Endometrium (tissue), 2 donors: ENCODE measurements around the gene TM9SF2.

ENCODE experiments used
- FAIRE-seq: peaks from 2 replicates; lab custom pipeline; 2012; peaks lifted over from hg19 to GRCh38; lab: Jason Lieb, UNC
- donor health status: control.
- donor health status: control.

Gene TM9SF2

DNA sequence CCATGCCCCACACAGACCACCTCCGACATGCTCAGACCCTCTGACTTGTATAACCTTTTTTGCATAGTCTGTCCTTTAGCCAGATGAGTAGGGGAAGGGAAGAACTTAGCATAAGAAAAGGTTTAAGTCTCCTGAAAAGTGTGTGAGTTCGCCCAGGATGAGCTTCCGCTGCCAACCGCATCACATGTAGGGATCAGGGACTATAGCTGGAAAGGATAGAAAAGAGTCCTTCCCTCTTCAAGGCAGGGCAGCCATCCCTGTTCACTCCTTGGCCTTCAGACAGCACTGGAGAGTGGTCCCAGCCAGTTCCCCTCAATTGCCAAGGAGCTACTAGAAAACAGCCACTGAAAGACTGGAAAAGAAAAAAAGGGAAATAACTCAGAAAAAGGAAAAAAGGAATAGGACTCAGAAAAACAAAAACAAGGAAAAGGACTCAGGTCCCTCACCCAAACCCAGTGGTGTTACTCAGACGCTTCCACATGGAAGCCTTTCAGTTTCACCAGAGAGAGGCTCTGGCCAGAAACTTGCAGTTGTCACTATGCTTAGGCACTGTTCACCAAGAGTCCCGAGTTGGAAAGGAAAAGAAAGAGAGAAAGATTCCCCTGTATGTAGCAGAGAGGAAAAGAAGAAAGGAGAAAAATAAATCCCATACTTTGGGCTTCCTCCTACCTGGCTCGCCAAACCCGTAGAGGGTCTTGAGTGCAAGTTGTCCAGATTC, 5.6 kb upstream of the TM9SF2 start:
- no peak for FAIRE-seq

DNA sequence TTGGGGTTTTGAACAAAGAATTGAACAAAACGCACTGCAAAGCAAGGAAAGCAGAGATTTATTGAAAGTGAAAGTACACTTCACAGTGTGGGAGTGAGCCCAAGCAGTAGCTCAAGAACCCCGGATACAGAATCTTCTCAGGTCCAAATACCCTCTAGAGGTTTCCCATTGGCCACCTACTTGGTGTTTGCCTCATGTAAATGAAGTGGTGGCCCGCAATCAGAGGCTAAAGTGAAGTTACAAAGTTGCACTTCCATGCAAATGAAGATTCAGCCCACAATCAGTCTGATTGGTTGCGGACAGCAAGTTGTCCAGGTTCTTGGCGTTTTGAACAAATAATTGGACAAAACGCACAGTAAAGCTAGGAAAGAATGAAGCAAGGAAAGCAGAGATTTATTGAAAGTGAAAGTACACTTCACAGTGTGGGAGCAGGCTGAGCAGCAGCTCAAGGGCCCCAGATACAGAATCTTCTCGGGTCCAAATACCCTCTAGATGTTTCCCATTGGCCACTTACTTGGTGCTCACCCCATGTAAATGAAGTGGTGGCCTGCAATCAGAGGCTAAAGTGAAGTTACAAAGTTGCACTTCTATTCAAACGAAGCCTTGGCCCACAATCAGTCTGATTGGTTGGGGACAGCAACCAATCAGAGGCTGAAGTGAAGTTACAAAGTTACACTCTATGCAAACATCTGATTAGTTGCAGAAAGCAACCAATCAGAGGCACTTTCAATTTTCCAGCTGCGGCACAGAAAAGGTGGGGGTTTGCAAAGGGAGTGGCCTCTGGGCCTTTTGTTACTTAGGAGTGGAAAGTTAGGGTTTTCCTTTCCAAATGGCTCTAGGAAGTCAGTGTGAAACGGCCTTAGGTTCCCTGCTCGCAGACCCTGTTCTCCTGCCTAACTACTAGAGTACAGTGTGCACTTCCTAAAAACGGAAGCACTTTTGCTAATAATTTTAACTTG, 4.8 kb upstream of the TM9SF2 start:
- no peak for FAIRE-seq

DNA sequence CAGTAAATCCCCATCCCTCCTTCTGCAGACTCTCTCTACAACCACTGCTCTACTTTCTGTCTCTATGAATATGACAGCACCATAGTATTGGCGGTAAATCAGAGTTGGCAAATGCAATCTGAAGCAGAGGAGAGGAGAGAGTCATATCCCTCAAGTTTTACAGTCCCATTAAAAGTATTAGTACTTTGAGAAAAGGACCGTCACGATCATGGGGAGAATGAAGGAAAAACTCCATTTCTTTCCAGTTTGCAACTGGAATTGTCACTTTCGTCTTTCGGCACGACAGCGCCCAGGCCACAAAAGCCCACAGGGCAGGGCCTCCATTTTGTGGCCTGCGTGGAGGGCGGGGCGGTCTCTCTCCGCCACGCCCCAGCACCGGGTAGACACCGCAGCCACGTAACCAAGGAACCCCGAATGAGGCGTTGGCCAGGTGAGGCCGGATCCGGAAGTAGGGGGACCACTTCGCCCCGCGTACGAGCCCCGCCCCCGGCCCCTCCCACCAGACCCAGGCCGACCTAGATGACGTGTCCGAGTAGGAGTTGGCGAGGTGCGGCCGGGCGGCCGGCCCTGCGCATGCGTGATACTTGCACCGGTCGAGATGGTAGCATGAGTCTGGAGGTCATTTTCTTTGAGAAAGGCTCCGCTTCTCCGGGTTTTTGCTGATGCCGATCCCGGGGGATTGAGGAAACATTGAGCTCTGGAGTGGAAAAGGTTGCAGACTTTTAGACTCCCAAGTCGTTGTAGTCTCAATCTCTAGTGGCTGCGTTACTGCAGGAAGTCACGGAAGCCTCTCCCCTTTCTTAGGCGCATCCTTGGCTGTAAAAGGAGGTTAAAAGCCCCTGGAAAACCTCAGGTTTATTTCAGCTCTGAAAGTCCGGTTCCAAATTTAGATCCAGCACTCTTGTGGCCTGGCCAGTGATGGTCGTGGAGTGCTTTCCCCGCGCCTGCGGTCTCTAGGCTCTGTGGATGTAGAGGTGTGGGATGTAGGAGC, 2.8 kb upstream of the TM9SF2 start:
- FAIRE-seq, result peak; percentile 59

DNA sequence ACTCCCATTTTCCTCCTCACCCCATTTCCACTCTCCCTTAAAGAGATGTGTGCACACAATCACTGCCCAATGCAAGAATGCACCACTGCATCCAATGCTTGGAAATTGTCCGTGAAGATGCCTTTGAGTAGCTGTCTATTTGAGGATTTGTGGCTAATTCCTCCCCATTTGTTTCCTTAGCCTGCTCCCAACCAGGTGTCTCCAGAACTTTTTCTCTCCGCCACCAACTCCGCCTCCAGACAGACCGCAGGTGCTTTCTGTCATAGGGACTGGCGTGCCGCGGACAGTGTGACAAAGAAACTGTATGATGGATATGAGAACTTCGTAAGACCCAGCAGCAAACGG, 461 bp upstream of the TM9SF2 start:
- no peak for FAIRE-seq

DNA sequence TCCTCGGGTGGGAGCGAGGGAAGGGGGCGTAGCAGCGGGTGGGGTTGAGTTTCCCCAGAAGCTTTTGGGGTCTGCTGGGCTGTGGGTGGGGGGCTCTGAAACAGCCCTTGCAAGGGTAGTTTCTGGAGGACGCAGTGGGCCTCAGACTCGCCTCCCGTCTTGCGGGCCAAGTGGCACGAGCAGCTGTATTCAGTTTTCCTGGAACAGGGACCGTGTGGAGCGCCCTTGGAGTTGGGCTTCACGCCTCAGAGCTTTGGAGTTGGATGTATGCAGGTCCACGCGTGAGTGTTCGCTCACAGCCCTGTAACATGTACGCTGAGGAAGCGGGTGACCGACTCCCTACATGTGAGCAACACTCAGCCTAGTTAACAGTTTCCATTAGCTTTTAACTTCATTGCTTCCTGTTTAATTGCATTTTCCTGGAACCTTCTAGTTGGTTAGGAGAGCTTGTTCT, 603 bp downstream of the TM9SF2 start:
- FAIRE-seq, result no peak

DNA sequence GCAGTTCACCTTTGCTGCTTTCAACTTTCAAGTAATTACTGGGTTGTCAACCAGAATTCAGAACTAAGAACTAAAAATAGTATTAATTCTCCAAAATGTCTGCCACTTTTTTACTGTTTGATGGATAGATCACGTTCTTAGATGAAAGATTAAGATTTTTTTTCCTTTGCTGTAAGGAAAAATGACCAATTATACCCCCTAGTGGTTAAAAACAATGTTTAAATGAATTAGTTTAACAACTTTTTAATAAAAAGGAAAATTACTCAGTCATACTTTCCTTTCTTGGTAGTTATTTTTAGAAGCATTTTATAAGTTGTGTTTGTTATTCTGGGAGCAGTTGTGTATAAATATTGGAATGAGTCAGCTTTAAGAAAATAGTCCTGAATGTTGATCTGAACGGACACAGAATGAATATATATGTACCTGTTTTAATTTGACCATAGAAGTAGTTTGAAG, 4.6 kb downstream of the TM9SF2 start:
- FAIRE-seq, result peak; percentile 74

DNA sequence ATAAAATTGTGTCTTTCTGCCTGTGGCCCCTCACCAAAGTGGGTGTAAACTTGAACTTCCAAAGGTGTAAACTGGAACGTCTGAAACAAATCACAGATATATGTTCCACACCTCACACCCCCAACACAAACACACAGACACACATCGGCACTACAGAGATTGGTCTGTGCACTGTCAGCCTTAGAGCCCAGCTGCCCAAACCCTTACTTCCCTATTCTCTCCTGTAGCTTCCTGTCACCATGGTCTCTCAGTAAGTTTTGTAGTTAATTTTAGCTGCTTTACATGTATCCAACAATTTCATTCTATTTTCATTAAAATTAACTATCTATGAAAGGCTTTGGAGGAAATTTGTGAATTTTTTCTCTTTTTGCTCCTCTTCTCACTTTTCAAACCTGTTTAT, 5.4 kb downstream of the TM9SF2 start:
- FAIRE-seq, result no peak

DNA sequence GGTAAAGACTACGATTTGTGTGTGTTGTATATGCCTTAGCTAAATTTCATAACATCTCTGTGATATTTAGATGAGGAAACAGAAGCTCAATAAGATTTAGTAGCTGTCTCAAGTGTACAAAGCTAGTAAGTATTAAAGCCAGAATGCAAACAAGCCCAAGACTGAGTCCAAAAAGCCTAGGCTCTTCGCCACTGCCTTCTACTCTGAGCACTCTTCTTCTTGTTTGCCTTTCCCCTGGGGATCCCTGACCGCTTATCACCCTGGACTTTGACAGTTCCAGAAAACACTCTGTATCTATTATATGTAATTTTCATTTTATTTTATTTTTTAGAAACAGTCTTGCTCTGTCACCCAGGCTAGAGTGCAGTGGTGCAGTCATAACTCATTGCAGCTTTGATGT, 5.8 kb downstream of the TM9SF2 start:
- no peak for FAIRE-seq

DNA sequence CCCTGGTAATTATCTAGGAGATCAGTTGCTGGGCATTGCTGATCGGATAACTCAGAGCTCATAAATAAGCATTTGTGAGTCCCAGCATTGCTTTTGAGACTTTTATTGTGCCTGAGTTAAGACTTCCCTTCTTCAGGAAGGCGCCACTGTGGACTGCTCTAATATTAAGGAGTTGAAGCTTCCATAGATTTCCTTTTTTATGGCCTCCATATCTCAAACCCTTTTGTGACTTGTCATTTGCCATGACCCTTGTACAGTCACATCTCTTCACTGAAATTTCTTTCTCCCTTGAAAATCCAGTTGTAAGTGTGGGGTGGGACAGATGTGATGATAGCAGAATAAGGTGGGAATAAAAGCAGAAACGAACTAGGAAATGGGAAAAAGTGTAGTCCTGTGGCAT, 6.3 kb downstream of the TM9SF2 start:
- no peak for FAIRE-seq

DNA sequence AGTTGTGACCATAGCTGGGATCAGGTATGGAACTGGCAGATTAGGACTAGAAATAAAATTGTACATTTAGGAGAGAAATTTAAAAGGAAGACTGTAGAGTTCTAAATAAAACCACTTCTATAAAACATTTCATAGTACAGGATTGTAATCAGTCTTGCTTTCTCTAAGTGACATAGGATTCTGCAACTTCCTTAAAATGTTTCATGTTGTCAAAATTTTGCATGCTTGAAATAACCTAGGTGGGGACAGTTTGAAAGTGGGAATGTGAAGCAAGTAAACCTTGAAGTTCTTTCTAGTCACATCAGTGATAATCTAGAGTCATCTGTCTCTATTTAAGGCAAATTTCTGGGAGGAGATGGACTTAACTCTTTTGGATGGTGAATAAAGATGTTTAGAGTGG, 6.7 kb downstream of the TM9SF2 start:
- no peak for FAIRE-seq

DNA sequence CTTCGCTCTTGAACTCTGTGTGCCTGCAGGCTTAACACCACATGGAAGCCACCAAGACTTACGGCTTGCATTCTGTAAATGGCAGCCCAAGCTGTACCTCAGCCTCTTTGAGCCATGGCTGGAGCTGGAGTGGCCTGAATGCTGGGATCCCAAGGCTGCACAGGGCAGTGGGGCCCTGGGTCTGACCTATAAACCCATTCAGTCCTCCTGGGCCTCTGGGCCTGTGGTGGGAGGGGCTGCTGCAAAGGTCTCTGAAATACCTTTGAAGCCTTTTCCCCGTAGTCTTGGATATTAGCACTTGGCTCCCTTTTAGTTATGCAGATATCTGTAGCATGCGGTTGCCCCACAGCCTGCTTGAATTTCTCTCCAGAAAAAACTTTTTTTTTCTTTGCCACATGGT, 8.2 kb downstream of the TM9SF2 start:
- FAIRE-seq, result no peak

DNA sequence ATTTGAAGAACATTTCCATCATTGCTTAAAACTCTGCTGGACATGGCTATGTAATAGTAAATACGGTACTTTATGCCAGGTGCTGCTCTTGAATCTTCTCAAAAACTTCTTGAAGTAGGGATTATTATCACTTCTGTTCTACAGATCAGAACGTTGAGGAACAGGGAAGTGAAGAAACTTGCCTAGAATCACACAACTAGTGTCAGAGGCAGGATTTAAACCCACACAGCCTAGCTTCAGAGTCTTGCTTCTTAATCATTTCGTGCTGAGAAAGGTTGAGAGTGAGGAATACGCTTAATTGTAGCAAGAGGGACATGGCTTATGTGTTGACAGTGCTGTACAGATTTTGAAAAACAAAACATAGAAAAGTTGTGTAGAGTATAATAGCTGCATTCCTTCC, 13.5 kb downstream of the TM9SF2 start:
- no peak for FAIRE-seq

DNA sequence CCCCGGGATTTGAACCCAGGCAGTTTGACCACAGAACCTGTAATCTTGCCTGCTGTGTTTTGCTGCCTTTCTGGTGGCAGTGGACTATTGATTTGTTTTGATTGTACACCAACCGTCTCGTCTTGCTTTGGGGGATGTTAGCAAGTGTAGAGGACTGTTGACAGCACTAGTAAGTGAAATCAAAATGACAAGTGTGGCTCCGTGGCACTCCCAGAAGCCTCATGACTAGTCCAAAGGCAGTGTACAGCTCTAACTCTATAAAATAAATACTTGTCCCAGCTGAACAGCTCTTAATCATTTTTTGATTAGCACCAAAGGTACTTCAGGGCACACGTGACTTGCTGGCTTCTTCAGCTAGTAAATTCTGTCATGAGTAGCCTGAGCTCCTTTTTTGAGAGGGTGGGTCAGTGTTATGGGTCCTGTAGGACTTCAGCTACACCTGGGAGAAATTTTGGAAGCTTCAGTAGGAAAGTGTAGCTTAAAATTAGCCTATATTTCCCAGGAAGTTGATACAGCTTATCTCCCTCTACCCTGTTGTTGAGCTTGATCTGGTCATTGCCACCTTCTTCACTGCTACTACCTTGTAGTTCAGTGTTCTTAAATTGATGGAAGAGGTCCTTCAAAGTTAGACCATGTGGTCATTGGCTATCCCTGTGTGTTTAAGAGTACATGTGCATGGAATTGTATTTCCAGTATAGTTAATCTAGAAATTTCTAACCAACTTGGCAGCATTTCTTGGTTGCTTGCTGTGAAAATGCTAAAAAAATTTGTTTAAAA, 15.1 kb downstream of the TM9SF2 start:
- no peak for FAIRE-seq

DNA sequence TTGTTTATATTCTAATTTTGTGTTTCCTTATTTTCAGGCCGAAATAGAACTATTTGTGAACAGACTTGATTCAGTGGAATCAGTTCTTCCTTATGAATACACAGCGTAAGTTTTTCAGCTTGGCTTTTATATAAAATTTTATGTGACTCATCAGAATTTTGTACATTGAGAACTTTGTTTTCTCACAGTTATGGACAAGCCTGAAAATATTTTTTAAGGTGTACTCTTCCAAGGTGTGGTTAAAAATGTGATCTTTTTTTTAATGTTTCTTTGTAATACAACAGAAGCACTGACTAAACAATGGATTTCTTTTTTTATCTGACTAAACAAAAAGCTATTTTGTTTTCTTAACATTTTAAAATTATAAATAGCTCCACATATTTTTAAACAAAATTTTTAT, 16.3 kb downstream of the TM9SF2 start:
- FAIRE-seq, result no peak

DNA sequence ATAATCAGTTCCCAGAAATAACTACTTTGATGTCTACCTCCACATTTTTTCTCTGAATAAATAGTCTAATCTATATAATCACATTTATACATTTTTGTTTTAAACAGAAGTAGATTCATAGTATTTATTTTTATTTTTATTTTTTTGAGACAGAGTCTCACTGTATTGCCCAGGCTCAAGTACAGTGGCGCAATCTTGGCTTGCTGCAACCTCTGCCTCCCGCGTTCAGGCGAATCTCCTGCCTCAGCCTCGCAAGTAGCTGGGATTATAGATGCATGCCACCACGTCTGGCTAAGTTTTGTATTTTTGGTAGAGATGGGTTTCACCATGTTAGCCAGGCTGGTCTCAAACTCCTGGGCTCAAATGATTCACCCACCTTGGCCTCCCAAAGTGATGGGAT, 16.7 kb downstream of the TM9SF2 start:
- no peak for FAIRE-seq

DNA sequence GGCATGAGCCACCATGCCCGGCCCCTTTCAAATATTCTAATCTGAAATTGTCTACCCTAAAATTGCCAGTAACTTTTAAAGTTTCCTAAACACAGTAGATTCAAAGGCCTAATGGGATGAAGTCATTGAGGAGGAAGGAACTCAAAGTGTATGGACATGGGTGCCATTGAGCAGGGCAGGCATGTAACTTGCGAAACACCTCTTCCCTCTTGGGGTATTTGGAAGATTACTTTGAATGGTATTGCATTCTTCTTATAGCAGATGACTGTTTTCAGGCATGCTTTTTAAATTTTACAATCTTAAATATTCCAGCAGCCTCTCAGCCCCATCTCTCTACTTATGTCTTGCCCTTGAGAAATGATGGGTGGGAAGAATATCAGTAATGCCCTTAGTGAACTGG, 21.0 kb downstream of the TM9SF2 start:
- FAIRE-seq, result no peak

DNA sequence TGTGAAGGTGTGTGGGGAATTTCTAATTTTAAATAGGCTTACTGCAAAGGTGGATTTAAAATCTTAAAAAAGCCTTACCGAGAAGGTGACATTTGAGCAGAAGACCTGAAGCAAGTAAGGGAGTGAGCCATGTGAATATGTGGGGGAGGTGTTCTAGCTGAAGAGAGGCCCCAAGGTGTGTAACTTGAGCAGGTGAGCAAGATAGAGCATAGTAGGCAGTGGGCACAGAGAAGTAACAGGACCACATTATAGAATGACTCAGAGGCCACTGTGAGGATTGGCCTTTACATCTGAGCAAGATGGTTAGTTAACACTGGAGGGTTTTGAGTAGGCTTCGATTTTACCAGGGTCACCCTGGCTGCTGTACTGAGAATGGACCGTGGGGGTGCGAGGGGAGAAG, 22.6 kb downstream of the TM9SF2 start:
- no peak for FAIRE-seq

DNA sequence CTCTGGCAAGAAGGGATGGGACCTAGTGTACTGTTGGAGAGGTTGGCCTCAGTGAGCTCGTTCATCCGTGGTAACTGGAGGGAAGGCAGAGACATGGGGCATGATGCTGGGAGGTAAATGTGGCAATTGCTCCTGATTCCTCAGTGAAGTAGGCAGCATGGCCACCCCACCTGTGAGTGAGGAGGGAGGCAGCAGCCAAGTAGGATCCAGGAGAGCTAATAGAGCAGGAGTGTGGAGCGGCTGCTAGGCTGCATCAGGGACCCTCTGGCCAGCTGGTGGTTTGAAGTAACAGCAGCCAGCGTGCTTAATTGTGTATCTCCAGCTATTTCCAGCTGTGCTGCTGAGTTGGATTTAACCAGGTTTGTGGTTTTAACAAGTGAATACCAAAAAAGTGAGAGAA, 24.7 kb downstream of the TM9SF2 start:
- FAIRE-seq, result no peak

DNA sequence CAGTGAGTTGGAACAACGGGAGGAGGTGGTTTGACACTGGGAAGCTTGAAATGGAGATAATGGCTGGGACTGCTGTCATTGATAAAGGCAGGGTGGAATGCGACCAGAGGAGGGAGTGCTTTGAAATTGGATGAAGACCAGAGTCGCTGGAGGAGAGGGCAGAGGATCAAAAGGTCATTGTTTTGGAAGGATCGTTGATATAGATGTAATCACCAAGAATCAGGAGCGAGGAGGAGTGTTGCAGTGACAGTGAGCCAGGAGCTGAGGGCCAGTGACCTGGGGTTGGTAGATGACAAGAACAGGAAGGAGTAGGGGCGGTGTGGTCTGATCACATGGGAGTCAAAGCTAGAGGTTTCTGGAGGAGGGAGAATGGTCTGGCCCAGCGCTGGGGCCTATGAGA, 25.3 kb downstream of the TM9SF2 start:
- no peak for FAIRE-seq

DNA sequence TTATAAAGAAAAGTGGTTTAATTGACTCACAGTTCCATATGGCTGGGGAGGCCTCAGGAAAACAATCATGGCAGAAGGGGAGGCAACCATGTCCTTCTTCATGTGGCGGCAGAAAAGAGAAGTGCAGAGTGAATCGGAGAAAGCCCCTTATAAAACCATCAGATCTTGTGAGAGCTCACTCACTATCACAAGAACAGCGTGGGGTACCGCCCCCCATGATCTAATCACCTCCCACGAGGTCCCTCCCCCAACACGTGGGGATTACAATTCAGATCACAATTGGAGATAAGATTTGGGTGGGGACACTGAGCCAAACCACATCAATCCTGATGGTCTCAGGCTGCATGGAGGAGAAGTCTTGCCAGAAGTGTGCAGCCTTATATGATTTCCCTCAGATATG, 26.0 kb downstream of the TM9SF2 start:
- FAIRE-seq, result no peak

DNA sequence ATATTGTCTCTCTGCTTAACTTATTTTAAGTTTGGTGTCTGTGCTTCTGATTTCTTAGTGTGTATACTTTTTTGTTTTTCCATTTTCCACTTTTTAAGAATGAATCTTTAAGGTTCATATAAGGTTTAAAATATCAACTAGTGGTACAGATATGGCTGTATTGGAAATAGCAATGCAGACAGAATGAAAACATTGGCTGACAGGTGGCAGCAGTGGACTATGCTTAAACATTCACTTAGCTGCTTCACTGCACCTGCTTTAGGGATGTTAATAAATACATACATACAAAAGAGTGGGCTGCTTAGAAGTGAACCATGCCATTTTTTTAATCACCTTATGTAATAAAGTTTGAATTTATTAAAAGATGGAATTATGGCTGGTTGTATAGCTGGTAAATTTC, 27.3 kb downstream of the TM9SF2 start:
- FAIRE-seq, result no peak
